GOT3 (cell line): Measurements from ENCODE around the gene CACHD1.
"Not testable (repeated sequence)": the region's sequence is repeated elsewhere in the genome, so short reads cannot be mapped to it uniquely, and the experiment has no call there.

Source experiments
- DNase-seq: peaks from one replicate; lab custom pipeline; 2025; ENCODE audit warnings: mixed read lengths; lab: John Stamatoyannopoulos, UW

The CACHD1 gene

DNA sequence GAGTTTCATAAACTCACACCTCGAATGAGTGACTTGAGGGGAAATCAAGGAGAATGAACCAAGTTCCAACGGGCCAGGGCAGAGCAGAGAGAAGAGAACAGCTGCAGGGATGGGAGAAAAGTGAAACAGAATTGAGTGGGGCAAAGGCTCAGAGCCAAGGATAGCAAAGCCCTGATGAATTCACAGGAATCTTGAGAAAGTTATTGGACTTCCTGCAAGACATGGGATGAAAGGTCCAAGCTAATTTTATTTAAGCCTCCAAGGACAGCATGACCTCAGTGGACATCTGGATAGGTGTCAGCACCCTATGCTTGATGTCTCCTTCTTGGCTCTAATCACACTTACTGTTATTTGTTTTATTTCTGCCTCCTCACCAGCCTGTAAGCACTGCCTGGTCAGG, 232.0 kb downstream of the CACHD1 start:
- no peak for DNase-seq

DNA sequence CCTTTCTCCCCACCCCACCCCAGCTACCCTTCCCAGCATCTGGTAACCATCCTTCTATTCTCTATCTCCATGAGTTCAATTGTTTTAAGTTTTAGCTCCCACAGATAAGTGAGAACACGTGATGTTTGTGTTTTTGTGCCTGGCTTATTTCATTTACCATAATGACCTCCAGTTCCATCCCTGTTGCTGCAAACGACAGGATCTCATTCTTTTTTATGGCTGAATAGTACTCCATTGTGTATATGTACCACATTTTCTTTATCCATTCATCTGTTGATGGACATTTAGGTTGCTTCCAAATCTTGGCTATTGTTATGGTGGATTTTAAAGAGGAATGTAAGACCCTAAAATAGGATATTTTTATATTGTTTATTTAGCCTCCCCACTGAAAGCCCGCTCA, 232.7 kb downstream of the CACHD1 start:
- not testable (repeated sequence) for DNase-seq

DNA sequence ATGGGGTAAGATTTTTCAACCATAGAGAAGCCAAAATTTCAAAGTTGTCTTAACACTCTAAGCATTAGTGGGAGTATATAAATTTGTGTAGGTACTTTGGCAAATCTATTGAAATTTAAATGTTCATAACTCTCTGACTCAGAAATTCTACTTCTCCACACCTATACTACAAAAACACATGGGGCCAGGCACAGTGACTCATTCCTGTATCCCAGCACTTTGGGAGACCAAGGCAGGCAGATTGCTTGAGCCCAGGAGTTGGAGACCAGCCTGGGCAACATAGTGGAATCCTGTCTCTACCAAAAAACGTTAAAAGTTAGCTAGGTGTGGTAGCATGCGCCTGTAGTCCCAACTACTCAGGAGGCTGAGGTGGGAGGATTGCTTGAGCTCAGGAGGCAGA, 233.7 kb downstream of the CACHD1 start:
- no peak for DNase-seq

DNA sequence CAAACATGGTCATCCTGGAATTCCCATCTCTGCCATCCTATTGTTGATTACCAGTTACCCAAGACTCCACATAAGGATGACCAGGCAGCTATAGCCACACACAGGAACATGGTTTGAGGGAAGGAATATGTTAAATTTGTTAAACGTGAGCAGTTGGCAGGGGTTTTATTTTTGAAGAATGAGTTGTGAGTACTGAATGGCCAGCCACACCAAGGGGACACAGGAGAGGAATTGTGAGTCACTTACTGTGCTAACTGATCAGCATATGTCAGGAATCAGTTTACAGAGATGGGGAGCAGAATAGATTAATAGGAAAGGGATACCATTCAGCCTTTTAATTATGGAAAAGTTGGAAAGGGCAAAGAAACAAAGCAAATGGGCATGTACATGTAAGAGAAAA, 235.7 kb downstream of the CACHD1 start:
- no peak for DNase-seq

DNA sequence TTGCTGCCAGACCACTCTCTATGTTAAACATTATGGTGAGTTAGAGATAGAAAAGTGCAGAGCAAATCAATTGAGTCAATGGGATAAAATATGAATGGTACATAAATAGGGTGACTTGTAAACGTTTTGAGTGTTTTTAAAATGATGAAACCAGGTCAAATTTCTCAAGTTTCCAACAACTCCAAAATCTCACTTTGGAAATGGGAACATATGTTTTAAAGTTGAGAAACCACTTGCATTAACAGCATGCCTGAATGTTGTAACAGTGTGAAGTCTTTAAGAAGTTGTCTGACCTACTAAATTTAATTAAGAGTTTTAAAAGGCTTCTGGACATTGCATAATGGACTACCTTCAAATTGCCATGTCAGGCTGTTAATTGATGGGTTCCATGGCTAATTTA, 241.3 kb downstream of the CACHD1 start:
- DNase-seq, result no peak

DNA sequence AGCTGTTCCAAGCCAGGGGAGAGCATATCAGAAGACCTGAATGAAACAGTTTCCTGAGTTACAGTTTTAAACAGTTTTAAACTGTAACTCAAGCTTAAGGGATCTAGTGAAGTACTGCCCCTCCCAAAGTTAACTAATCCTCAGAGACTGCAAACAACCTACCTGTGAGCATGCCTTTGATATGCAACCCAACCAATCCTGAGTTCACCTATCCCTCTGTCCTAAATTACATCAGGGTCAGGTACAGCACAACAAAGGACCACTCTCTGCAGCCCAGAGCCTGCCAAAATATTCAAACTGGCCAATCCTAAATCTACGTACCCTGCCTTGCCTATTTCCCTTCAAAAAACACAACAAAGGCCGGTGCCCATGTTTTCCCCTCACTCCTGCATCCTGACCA, 242.1 kb downstream of the CACHD1 start:
- no peak for DNase-seq

DNA sequence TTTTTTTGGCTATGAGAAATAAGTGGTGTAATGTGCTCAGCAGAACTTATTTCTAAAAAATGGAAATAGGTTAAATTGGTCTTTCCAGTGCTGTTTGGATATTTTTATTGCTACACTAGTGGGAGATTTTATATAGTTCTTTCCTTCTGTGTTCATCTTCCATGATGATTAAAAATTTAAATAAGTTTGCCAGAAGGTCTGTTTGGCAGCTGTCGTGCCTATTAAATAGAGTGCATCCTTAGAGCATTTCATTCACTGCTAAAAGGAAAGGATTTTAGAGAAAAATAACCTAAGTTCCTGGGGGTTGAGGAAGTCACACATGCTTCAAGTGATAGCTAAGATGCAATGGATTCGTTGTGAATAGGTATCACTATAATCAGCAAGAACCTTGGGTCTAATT, 245.3 kb downstream of the CACHD1 start:
- no peak for DNase-seq

DNA sequence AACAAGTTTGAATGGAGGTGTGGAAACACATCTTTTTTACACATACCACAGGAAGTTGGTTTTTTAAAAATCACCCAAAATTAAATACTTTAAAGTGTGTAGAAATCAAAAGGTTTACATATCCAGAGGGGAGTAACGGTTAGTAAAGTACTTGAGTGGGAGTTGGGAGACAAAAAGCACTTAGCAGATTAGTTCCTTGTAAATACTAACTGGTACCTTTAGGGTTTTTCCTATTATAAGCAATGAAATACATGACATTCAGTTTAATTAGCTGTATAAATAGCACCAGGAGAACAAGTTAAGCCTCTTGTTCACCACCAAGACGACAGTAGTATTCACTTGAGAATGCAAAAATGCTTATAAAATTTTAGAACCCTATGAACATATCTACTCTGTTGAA, 251.2 kb downstream of the CACHD1 start:
- DNase-seq, result no peak

DNA sequence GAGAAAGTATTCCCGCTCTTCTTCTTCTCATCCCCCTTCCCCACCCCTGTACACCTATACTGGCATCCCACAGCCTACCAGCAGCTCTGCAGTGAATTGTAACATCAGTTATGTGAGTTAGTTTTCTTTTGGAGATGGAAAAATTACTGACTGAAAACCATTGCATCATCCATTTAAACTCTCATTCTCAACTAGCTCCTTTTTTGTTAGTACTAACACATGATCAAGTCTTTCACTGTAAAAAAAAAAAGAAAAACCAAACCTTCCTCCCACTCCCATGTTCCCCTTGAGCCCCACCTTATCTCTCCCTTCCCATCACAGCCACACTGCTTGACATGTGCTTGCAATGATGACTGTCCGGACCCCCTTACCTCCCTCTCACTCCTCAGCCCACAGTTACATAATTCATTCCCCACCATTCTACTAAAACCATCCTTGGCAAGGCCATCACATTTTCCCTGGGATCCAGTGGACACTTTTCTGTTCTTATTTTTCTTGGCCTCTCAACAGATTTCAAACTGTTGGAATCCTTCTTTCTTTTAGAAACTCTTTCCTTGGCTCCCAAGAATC, 251.7 kb downstream of the CACHD1 start:
- DNase-seq, result no peak

DNA sequence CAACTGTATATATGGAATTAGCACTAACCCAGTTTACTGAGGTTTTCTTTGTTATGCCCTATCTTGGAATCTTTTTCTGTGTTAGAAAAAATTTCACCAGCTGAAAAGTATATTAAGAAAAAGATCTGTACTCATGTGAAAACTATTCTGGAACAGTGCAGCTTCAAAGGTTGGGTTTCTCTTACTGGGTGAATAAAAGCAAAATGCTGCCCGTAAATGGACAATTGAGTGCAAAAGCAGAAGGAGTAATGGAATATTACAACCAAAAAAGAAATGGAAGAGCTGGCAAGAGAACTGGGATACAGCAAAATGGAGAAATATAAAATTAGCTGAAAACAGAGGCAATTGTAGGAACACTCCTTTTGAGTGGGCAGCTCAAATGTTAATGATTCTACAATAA, 257.9 kb downstream of the CACHD1 start:
- no peak for DNase-seq

DNA sequence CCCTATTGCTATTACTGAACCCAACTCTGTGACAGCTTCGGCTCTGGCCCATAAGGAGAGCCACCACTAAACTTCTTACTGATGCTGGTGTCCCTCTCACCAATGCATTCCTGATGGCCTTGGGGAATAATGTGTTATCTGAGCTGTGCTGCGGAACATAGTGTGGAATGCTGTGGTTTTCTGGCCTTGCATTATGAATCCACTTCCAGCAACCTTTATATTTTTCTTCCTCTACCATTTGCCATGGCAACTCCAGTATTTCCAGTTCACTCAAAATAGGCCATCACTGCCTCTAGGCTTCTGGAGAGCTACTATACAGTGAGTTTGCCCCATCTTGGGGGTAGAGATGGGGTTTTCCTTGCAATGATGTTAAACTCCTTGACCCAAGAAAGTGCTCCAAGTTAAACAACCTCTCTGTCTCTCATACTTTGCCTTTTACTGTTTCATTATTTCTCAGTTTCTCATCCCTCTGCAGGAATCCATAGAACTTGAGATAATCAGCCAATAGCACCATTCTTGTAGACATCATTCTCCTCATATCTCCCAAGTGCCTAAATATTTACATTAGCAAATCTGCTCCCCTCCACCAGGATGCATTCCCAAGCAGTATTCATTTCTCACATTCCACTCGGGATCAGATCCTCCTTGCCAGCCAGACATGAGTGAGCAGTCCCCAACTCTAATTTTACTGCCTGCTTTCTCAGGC, 263.8 kb downstream of the CACHD1 start:
- DNase-seq, result no peak

DNA sequence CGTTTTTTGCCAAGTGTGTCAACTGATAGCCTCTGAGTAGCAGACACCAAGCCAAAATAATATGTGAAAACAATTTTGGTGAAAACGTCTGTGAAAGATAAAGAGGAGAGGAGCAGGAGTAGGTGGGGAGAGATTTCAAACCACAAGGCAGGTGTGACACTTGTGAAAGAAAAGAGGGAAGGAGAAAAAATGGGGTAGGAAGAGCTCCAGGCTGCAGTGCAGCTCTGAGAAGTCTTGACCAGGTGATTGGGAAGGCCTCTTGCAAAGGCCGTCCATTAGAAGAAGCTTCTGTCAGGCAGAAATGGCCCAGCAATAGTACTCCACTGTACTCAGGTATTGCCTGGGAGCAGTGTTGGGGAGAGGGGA, 264.3 kb downstream of the CACHD1 start:
- DNase-seq, result no peak

DNA sequence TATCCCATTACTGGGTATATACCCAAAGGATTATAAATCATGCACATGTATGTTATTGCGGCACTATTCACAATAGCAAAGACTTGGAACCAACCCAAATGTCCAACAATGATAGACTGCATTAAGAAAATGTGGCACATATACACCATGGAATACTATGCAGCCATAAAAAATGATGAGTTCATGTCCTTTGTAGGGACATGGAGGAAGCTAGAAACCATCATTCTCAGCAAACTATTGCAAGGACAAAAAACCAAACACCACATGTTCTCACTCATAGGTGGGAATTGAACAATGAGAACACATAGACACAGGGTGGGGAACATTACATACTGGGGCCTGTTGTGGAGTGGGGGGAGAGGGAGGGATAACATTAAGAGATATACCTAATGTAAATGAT, 270.8 kb downstream of the CACHD1 start:
- not testable (repeated sequence) for DNase-seq
